GM21423 (cell line): ENCODE measurements around the gene PLP2.

Experiments used
- ATAC-seq: cut with Tn5 transposase; IDR thresholded peaks from one replicate; pipeline ENCODE4 v1.9.1; 2021; ENCODE audit warnings: mild to moderate bottlenecking, moderate library complexity; ENCODE audit not compliant: unreplicated experiment

PLP2 gene

DNA sequence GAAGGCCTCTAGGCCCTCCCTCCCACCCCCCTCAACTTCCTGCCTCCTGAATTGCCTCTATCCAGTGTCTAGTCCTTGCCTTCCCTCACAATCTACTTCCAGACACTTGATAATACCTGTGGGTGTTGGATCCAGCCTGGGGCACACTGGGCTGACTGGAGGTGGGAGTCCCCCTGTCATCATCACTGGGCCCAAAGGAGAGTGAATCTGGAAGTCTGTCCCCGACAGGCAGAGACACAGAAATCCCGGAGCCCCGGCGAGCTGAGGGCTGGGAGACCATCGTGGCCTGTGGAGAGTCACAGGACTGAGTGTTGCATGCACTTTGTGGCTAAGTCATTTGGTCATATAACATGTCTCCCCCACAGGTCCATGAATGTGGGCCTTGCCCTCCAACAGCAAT is 36.7 kb downstream of the PLP2 start:
- ATAC-seq = no peak

DNA sequence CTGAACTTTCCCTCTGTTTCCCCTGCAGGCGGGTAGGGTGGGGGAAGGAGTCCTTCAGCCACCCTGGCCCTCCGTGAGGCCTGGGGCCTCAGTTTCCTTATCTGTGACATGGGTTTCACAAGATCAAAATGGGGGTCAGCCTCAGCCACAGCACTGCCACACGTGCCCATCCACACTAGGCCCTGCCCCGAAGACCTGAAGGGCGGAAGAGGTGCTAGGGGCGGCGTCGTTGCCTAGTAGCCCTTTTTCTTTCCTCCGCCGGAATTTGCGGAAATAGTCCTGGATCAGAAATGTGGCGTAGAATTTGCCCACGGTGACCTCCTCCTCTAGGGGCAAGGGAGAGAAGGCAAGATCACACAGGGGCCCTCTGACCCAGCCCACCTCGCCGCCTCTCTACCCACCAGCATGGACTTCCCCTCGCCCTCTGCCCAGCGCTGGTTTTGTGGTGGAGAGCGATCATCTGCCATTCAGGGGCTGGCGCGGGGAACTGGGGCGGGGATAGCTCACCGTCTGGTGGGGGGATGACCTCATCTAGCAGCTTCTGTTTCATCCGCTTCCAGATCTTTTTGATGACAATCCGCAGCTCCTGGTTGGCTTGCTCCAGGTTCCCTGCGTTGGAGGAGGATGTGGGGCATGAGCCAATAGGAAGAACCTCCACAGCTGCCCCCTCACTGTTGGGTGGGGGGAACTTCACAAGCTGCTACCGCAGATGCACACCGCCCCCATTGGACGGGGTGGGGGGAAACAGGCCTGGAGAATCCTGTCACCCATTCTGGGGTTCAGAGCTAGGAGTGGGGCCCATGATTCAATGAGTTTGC is 37.9 kb downstream of the PLP2 start:
- no peak for ATAC-seq

DNA sequence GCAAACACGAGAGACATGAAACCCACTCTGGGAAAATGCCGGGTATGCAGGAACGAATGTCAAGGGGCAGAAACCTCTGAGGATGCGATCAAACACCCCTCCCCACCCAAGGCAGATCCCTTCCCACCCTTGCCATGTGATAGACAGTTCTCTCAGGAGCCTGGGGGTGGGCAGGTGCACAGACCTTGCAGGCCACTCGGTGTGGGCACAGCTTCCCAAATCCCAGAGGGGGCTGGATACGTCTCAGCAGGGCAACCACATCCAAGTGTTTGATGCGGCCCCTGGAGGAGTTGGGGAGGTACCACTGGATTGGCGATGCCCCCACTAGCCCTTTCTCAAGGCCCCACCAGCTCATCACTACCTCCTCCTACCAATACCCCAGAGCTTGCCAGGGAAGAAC is 38.7 kb downstream of the PLP2 start:
- ATAC-seq = no peak

DNA sequence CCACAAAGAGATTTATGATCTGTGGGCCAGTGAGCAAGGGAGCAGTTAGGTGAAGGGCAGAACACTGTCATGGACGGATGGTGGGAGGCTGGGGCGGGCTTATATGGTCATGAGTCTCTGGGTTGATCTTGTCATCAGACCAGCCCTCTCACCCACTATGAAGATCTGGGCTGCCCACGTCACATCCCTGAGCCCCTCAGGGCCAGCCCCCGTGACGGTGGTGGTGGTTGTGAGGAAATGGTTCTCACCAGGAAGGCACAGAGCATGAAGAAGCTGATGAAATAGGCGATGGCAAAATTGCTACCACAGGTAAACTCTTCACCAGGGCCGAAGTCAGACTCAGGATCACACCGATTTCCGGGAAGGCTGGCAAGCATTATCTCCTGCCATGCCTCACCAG is 39.4 kb downstream of the PLP2 start:
- ATAC-seq = no peak

DNA sequence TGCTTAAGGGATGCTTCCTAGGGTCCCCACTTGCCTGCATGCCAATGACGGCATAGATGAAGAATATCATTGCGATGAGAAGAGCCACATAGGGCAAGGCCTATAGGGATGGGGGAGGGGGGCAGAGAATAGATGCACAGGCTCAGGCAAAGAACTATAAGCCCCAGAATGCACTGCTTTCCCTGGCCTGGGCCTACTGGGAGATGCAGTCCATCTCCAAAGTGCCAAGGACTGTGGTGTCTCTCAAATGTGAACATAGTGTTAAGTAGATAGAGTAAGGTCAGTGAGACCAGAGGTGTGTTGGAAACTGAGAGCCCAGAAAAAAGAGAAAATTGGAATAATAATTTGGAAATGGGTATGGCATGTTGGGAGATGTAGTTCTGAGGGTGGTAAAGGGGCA is 40.5 kb downstream of the PLP2 start:
- ATAC-seq = no peak

DNA sequence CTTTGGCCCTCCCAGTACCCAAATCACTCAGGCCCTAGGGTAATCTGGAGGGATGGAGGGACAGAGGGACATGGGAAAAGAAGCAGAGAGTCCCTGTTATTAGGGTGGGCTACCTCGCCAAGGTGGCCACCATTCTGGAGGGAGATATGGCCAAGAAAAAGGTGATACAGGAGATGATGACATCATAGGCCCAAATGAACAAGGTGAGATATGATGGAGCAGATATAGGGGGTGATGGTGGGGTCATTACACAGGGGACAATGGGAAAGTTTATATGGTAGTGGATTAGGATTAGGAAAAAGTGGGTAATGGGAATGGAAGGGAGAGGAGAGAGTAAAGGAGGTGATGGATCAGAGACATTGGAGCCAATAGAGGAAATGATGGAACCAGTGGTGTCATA is 41.2 kb downstream of the PLP2 start:
- ATAC-seq = no peak

DNA sequence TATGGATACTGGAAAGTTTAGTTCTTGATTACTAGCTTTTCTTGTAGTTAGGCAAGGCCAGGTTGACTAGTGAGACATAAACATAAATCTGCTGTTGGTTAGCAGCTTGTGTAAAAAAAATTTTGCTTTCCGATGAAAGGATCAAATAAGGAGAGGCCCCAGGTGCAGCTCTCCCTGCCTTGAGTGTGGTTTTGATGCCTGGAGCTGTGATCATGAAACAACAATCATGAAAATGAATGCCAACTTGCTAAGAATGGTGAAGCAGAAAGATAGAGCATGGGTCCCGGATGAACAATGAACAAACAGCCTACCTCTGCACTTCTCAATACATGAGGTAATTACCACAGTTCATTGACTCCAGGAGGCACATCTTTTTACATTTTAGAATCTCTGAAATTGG is 42.7 kb downstream of the PLP2 start:
- no peak for ATAC-seq

DNA sequence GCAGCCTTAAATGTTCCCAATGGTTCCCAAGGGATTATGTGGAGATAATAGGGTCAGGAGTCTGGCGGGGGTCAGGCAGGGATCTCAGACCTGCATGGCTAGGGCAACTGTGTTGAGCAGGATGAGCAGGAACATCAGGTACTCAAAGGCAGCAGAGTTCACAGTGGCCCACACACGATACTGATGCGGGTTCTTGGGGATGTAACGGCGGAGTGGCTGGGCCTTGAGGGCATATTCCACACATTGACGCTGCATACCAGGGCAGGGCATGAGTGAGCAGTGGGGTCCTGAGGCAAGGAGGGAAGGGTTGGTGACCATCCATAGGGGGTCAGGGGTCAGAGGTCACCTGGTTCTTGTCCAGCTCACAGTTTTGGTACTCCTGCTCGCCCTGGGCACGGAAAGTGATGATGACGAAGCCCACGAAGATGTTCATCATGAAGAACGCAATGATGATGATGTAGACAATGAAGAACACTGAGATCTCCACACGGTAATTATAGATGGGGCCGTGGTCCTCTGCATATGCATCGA is 43.4 kb downstream of the PLP2 start:
- no peak for ATAC-seq

DNA sequence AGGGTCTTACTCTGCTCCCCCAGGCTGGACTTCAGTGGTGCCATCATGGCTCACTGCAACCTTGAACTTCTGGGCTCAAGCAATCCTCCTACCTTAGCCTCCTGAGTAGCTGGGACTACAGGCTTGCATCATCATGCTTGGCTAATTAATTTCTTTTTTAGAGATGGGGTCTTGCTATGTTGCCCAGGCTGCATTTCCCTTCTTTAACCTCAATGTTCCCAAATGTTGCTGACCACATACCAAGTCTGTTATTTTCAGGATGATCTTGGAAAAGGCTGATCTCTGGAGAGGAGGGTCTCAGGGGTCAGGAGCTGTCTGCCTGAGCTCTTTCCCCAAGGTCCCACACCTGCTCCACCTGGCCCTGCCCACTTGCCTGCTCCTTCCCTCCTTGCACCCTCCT is 48.4 kb downstream of the PLP2 start:
- ATAC-seq = no peak

DNA sequence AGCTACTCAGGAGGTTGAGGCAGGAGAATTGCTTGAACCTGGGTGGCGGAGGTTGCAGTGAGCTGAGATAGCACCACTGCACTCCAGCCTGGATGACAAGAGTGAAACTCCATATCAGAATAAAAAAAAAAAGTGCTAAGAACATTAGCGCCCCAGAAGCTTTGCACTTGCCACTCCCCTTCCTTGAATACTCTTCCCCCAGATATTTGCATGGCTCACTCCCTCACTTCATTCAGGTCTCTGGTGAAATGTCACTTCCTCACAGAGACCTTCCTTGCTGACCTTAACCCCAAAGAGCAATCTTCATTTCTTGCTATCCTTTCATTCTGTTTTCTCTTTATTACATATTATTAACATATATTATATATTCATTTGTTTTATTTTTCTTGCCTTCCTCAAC is 50.2 kb downstream of the PLP2 start:
- ATAC-seq = no peak
